NCI-H82 (cell line): ENCODE data around the gene PDE3B.
"Not testable (repeated sequence)": the region's sequence is repeated elsewhere in the genome, so short reads cannot be mapped to it uniquely, and the experiment has no call there.

Experiments
- DNase-seq: peaks from one replicate; lab custom pipeline; 2025; lab: John Stamatoyannopoulos, UW

Gene PDE3B

DNA sequence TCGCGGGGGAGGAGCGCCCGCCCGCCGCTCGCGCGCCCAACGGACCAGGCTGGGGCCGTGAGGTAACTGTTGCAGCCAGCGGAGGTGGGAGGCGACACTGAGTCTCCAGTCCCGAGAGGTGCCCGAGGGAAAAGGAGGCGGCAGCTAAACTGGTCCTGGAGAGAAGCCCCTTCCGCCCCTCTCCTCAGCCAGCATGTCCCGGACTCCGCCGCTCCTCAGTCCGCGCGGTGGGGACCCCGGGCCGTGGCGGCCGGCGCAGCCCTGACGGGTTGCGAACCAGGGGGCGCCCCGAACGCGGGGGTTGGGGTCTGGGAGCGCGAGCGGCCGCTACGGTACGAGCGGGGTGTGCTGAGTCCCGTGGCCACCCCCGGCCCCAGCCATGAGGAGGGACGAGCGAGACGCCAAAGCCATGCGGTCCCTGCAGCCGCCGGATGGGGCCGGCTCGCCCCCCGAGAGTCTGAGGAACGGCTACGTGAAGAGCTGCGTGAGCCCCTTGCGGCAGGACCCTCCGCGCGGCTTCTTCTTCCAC is at the start of gene PDE3B:
PDE3B (plus strand) TSS at position 108 of the 529 bp plus-strand sequence; CDS start at position 380, 272 bp downstream.
- peak; percentile 93 for DNase-seq

- DNase-seq = not testable (repeated sequence)
These were observed 48.3 kb upstream of the PDE3B start for GRCh38 chr11:14595261-14595660.

DNA sequence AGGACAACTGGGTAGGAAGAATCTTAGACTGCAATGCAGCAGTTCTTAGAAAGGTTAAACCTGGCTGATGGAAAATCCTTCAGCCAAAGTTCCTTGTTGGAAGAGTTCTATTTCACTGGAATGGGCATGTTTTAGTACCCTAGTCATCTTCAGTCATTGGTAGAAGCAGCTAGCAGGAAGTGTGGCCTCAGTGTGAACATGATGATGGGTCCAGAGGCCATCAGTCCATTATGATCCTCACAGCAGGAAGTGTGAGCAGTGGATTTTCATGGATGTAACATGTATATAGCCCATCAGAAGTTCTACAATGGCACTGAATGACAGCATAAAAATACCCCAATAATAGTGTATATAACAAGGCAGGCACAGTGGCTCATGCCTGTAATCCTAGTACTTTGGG is 35.9 kb upstream of the PDE3B start:
- no peak for DNase-seq

DNA sequence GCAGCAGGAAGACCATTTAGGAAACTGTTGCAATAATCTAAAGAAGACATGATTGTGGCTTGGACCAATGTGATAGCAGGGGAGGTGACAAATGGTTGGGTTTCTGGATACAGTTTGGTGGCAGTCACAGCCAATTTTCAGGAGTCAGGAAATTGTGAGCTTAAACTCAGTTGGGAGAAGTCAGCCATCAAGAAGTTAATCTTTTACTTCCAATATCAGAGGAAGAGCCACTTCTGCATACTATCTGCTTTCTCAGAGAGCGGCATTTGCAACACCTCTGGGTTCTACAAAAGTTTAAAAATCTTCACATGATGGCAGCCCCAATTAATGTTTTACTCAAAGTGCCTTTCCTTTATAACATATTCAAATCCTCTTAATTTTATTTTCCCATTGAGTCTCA is 33.7 kb upstream of the PDE3B start:
- no peak for DNase-seq

DNA sequence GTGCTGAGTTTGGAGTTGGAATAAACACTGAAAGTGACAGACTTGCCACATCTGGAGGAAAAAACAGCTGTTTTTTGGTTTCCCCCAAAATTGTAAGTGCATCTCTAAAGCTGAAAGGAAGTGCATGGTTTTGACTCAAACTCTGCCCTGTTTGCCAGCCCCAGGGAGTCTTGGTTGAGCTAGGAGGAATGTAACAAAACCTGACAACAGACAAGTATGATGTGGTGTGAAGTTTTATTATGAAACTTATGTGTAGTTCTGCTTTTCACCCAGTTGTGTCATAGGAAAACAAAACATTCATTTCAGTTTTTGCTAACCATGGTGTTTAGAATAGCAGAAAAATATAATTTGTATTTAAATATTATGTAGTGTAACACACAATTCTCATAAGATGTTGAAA is 31.7 kb upstream of the PDE3B start:
- DNase-seq = no peak

- DNase-seq = no peak
These were observed 30.9 kb upstream of the PDE3B start for GRCh38 chr11:14612694-14613093.

DNA sequence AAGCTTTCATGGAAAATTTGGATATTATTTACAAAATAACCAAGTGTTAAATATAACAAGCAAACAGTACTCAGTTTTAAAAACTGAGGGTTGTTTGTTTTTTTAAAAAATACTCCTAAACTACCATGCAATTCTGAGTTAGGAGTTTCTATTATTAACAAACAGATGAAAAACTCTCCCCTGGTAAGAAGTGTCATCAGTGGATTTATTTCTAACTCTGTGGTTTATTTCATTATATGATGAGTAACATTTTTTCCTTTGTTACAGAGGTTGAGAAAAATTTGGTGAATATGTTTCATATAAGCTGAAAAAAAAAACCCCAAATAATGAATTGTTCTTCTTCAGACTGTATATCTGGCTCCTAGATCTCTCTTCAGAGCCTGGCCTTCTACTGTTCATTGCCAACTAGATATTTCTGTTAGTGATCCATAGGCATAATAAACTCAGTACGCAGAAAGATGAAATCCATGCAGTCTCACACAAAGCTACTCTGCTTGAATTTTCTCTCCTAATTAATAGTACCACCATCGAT is 29.4 kb upstream of the PDE3B start:
- DNase-seq = no peak

- DNase-seq = no peak
These were observed 26.2 kb upstream of the PDE3B start for GRCh38 chr11:14617241-14618027.

DNA sequence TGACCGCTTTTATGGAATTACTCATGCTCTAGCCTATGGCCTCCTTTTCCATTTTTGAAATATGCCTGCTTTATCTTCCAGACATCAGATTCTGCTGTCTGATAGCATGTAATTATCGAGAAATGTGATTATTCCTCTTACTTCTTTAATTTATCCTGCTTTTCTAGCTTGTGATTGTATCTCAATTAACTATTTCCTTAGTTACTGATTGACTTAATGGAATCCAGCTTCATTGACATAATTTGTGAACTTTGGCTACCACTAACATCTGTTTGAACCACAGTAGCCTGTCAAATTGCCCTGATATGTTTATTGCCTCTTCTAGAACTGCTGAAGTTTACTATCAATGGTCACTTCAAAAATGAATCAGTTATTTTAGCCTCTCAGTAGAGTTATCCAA is 25.5 kb upstream of the PDE3B start:
- no peak for DNase-seq

DNA sequence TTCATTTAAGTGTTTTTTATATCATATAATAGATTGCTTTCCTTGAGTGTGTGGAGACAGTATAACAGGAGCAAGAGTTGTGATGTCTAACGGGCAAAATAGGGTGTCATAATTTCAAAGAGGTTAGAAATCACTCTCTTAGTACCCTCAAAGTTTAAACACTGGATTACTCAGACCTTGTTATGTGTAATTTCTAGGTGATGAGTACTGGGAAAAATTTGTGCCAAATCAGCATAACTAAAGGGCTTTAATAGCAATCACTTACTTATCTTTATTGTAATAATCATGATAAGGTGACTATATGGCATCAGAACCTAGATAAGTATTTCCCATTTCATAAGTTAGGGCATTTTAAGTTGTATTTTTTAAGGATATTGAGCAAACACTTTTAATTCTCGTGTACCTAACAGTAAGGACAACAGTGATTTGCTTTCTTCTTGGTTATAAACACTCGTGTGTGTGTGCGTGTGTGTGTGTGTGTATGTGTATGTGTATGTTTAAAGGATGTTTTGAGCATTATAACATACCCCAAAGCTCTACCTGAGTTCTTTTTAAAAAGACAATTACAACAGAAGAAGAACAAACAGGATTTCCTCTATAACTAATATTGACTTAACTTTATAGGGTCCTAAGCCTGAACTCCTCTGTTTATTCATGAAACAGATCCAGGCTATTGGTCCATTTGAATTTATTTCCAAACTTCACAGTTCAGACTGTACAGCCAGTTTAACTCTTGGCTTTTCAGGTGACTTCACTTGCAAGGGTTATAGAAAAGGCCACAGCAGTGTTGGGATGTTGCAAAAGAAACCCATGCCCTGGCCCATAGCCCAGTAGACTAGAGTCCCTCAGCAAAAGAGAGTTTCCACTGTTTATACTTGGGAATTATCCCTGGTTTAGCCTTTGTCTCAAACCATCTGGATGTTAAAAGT is 23.7 kb upstream of the PDE3B start:
- no peak for DNase-seq

DNA sequence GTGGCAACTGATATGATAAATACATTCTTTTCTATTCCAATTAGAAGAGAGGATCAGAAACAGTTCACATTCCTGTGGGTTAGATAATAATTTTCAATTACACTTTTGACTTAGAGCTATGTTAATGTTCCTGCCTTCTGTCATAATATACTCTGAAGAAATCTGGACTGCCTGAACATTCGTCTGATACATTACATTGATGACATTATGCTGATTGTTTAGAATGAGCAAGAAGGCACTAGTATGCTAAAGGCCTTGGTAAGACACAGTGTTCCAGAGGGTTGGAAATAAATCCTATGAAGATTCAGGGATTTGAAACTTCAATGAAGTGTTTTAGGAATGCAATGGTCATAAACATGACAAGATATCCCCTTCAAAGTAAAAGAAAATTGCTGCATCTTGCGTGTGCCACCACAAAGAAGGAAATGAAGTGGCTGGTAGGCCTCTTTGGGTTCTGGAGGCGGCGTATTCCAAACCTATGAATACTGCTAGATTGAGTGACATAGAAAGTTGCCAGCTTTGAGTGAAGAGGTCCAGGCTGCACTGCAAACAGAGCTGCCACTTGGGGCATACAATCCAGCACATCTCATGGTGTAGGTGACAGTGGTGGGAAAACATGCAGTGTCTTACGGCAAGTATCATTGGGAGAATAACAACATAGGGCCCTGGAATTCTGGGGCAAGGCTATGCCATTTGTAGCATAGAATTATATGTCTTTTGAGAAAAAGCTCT is 21.2 kb upstream of the PDE3B start:
- DNase-seq = no peak

DNA sequence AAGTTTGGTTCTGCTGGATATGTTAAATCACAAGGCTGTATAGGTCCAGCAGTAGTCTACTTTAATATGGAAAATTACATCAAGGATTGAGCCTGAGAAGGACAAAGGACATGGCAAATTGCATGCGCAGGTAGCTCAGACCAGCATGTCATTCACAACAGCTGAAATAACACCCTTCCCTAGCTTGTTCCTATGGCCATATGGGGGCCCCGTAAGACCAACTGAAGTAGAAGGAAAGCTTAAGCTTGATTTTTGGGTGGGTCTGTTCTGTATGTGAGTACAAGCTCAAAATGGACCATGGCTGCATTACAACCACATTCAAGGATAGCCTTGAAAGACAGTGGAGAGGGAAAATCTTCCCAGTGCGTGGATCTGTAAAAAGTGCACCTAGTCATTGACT is 20.6 kb upstream of the PDE3B start:
- no peak for DNase-seq

- no peak for DNase-seq
These were observed 17.9 kb upstream of the PDE3B start for GRCh38 chr11:14625586-14626205.

GRCh38 chr11:14626650-14627049 is 17.0 kb upstream of the PDE3B start:
- no peak for DNase-seq

GRCh38 chr11:14633506-14634224 is 9.9 kb upstream of the PDE3B start:
- DNase-seq = not testable (repeated sequence)

GRCh38 chr11:14634813-14635212 is 8.8 kb upstream of the PDE3B start:
- no peak for DNase-seq

DNA sequence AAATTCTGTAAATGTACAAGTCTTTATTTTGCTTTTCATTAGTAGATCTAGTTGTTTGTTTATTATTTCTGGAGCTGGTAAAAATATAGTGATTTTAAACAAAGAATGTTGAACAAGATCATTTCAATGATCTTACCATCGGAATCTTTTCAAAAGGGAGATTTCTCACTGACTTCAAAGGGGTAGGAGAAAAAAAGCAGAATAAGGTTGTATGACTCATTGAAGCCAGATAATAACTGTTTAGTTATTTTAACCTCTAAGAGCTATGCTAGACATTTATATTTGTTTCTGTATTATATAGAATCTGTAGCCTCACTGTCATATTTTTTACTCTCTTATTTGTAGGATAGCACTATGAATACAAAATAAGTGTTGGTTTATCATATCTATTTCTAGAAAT is 8.1 kb upstream of the PDE3B start:
- DNase-seq = no peak

DNA sequence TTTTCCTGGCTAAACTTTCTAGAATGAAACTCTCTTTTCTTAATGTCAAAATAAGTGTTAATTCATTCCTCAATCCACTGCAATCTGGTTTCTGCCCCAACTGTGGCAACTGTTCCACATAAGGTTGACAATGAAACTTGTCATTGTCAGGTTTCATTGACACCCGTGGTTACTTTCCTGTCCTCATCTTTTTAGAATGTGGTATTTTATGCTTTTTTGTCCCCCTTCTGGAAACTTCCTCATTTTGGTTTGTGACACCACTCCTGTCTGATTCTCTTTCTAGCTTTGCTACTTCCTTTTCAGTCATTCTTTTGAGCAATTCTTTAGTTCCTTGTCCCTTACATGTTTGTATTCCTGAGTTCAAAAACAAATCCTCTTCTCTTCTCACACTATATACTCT is 7.5 kb upstream of the PDE3B start:
- DNase-seq = no peak

DNA sequence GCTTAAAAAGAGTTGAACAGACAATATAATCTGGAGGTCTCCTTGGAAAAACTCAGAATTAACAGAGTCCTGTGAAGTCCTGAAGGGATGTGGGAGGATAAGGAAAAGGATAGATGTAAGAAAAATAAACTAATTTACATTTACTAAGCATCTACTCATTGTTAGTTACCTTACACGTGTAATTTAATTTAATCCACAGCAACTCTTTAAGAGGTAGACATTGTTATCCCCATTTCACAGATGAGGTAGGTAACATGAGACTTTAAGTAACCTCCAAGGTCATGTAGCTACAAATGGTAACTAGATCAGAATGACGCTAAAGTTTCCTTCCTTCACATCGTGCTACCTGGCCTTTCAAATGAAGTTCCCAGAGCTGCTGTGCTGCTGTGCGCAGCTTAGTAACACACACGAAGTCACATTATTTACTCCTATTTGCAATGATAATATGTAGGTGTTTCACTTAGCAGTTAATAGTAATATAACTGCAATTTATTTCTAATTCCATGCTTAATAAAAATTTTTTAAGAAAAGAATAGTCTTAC is 5.7 kb upstream of the PDE3B start:
- DNase-seq = no peak

- no peak for DNase-seq
These were observed 5.0 kb upstream of the PDE3B start for GRCh38 chr11:14638561-14638960.
